Renal cortex interstitium (tissue), 11 donors: ENCODE data around the gene WNK1. TPM values are rescaled to one million over a fixed set of nuclear protein-coding genes. Genes with fewer than 3 reads are reported as not detected.
A peak's percentile ranks its signal among the peaks of the same experiment; 100 is the strongest.
"Not testable (repeated sequence)": the region's sequence is repeated elsewhere in the genome, so short reads cannot be mapped to it uniquely, and the experiment has no call there.

ENCODE experiments used
- DNase-seq, 11 donors: peaks; one replicate each; pipeline ENCODE4 v3.0.0-alpha.2; 2013; ENCODE audit warnings: low read depth in 9 of 11, low spot score in 4 of 11; ENCODE audit errors: extremely low read depth in 1 of 11
- polyA plus RNA-seq, 3 donors: library from polyadenylated mRNA; unstranded; fragments of 120-200 nt; gene quantifications; one replicate each; pipeline ENCODE4 v1.2.1, GENCODE V29; 2013; ENCODE audit not compliant: insufficient read length in 3 of 3

The WNK1 gene
- polyA plus RNA-seq, 3 donors = 97.9 to 123 (median 123) TPM

DNA sequence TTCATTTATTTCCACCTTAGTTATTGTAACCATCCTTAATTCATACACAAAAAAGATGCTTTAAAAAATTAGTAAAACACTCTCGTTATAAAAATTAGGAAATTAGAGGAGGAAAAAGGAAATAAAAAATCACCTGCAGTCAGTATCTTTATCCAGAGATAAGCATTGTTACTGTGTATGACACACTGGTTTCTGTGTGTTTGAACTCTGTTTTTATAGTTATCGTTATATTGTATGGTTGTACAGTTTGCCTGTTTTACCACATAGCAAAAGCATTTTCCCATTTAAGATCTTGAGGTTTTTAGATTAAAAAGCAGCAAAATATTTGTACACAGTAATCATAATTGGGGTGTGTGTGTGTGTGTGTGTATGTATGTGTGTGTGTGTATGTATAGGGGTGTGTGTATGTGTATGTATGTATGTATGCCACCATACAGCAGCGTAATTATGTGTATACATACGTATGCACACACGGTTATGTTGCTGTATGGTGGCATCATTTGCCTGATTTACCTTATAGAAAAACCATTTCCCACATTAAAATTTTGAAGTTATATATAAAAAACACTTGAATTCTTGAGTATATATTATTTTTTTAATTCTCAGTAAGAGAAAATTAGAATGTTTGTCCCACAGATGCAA, 19.8 kb downstream of the WNK1 start:
- no peak for DNase-seq

DNA sequence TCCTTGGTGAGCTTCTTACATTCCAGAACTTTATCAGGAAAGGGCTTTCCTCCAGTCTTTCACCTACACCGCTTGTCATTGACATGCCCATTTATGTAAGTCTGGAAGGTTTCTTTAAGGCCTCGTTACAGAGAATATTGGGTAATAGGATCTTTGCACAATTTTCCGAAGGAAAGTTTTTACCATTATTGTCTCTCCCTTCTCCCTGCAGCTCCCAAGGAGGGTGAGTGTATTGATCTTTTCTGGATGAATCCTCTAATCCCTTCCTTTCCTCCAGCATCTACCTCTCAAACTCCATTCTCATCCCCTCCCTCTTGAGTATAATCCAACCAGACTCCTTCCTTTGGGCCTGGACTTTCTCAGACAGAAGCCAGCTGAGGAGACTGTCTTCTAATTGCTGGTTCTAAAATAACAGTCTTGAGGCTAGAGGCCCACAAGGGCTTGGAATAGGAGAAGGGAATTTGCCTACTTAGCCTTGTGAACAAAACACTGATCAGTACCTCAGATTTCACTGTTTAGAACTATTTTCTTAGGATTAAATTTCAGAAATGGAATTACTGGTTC, 21.8 kb downstream of the WNK1 start:
- no peak for DNase-seq

DNA sequence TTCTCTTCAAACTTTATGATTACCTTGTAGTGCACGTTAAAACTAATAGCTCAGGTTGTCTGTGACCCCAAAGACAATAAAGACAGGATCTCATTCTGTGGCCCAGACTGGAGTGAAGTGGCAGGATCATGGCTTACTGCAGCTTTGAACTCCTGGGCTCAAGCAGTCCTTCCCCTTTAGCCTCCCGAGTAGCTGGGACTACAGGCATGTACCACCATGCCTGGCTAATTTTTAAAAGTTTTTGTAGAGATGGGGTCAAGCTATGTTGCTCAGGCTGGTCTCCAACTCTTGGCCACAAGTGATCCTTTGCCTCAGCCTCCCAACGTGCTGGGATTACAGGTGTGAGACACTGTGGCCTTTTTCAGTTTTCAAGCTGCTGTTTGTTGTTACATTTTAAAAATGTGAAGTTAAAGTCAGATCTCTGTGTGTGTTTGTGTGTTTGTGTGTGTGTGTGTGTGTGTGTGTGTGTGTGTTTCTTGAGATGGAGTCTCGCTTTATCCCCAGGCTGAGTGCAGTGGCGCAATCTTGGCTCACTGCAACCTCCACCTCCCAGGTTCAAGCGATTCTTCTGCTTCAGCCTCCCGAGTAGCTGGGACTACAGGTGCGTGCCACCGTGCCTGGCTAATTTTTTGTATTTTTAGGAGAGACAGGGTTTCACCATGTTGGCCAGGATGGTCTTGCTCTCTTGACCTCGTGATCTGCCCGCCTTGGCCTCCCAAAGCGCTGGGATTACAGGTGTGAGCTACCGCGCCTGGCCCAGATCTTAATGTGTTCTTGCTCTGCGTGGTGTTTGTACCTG, 23.8 kb downstream of the WNK1 start:
- DNase-seq = not testable (repeated sequence)

DNA sequence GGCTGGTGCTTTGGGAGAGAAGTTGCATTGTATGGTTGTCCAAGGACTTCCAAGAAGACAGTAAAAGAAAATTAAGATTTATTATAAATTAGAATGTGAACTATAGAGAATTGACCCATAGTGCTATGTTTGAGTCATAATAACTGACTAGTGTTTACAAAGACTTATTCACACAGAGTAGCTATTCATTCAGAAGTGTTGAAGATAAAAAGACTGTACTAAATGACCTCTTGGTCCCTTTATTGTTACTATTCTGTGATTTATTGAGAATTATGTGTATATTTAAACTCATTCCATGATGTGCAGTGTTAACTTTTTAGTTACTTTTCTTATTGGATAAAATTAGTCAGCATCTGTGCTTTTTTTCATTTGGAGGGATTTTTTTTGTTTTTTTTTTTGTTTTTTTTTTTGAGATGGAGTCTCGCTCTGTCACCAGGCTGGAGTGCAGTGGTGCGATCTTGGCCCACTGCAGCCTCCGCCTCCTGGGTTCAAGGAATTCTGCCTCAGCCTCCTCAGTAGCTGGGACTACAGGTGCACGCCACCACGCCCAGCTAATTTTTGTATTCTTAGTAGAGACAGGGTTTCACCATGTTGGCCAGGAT, 24.5 kb downstream of the WNK1 start:
- DNase-seq = not testable (repeated sequence)

DNA sequence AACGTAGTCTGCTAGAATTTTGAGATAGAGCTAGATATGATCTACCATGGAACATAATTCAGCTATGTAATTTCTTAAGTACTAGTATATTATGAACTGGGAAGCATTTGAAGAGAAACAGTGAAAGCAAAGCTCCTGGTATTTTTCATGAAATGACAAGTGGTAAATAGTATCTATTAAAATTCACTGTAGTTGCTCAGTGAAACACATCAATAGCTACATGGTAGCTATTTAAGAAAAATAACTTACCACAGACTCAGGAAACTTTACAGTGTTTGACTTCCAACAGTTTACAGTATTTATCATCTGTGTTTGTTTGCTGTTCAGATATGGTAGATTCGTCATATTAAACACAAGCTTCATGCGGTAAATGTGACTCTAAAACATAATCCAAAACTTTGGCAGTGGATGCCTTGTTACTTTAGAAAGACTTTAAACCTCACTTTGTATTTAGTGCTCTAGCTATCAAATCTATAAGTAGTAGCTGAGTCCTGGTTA, 25.2 kb downstream of the WNK1 start:
- no peak for DNase-seq

DNA sequence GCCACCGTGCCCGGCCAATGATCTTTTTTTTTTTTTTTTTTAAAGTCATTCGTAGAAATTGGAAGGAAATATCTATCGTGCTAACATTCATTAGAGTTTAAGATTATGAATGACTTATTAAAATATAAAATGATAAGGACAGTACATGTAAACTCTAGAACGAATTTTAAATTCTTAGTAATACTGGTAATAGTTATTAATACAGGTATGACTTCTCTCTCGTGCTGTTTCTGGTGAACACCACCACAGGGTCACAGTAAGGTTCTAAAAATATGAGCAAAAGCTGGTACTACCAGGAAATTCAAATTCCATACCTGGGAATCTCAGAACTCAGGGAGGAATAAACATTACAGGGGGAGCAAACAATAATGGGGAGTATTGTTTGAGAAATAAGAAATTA, 26.2 kb downstream of the WNK1 start:
- no peak for DNase-seq

DNA sequence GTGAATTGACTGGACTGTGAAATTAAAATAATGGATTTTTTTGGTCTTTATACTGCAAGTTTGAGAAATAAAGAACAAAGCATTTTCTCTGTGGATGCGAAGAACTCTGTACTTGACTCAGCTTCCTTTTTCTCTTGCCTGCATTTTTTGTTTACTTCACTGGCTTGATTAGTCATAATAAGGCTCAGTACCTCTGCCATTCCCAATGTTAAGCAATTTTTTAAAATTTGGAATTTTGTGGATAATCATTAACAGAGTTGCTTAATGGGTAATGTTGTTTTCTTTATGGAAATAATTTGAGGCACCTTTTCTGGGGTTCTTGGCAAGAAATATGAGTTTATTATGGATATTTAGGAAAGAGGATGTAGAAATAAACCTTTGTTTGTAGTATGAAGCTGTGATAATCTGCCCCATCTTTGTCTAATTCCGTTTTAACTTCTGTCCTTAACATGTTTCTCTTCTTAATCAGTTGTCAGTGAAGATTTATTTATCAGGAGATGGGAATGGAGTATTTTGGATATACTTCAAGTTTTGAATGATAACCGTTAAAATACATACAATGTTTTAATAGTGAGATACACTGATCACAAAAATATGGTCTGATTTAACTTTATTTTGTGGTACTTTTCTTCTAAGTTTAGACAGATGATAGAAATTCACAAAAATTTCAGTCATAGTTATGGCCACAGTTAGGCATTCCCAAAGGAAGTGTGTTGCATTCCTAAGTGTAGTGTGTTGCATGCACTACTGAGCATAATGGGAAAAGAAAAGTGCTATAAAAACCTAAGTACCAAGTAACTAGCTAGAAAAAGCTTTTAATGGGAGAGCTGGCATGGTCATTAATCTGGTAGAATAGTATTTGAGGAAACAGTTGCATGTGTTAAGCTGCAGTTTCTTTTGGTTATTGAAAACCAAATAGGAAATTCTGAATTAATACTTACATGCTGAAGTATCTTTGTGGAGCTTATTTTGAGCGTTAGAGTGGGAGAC, 27.7 kb downstream of the WNK1 start:
- DNase-seq = peak in 9 of 11 donors; percentile 6 to 51 (median 22)

DNA sequence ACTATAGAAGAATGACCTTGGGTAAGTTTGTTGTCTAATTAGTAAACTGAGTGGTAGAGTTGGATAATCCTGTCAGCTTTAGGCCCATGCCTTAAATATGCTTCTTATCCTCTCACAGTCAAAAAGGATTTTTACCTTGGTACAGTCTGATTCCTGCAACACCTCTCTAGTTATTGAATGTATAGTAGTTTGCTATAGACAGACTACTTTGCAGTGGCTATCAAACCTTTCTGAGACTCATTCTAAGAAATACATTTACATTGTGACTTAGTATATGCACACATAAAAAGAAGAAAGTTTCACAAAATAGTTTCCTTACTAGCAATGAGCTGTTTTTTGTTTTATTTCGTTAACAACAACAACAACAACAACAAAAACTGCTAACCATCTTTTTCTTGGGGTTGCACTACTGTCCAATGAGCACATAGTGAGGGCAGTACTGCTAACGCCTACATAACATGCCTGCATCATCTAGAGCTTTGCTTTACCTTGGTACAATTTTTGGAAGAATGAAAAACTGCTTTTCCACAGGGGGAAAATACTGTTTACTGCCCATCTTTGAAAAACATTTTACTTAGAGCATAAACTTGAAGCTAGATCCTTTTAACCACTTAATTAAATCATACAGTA, 28.5 kb downstream of the WNK1 start:
- no peak for DNase-seq

DNA sequence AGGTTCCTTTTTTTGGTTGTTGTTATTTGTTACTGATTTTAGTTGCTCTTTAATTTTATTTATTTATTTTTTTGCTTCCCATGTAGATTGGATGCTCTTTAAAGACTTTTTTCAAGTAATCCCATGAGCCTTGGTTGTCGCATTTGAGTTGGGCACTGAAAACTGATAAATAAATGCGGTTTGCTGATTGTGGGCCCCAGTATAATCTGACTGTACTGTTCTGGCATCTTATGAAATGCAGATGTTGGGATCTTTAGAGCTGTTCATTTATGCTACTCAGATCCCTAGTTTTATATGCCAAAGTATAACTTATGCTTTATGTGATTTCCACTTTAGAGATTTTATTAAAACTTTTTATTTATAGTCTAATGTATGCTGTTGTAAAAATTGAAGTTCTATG, 33.3 kb downstream of the WNK1 start:
- no peak for DNase-seq

DNA sequence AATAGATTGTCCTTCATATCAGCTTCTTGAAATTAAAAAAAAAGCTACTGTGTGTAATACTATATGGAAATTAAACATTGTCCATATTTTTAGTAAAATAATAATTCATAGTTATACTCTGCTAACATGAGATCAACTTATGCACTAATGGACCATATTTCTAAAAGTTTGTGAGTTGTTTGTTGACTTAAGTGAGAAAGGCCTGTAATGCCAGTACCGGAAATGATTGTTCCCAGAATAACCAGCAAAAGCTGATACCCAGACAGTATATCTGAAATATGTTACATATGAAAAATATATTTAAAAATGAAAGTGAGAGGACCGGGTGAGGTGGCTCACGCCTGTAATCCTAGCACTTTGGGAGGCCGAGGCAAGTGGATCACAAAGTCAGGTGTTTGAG, 35.9 kb downstream of the WNK1 start:
- no peak for DNase-seq

DNA sequence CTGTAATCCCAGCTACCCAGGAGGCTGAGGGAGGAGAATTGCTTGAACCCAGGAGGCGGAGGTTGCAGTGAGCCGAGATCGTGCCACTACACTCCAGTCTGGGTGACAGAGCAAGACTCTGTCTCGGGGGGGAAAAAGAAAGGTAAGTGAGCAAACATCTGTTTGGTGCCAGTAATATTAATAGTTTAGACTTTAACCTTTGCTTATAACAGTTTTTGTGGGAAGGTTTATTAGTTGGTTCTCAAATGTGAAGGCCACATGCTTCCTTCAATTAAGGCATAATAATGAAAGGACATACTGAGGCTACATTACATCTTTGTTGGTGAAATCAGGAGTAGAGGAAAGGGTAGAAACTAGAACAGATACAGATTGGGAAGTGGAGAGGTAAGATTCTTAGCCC, 36.4 kb downstream of the WNK1 start:
- not testable (repeated sequence) for DNase-seq

DNA sequence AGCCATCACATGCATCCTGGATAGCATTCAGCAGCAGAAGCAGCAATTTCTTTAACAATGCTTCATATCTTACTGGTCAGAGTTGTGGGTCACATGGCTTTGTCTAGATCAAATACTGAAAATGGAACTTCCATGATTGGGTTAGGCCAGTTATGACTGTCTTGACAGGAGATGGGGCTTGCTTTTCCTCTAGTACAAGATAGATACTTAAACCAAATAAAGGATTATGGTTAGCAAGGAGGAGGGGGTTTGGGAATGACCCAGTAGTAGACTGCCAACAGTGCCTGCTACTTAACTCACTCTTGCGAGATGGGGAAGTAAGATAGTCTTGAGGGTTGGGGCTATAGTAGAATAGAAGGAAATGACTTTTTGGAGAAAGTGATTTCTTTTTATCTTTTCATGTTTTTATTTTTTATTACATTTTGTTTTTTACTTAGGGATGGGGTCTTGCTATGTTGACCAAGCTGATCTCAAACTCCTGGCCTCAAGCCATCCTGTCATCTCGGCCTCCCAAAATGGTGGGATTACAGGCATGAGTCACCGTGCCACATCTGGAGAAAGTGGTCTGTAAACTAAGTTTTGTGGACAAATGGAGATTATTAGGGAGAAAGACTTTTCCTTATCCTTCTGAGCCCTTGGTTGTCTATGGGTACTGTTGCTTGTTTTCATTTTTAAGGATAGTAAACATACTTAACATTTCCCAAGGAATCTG, 37.6 kb downstream of the WNK1 start:
- DNase-seq = no peak

DNA sequence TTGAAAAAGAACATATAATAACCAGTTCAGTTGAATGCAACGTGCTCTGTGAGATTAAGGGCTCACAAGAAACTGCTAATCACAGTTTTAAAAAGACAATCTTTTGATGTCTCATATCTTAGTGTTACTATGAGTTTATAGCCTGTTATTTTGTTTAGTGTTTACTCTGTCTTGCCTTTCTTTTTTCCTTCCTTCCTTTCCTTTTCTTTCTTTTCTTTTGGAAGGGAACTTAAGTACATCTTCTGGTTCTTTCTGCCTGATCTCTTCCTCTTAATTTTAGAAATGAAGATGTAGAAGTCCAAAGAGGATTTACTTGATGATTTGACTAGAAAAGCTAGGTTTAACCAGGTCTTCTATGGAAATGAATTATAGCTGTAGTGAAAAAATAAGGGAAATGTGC, 38.2 kb downstream of the WNK1 start:
- DNase-seq = no peak

DNA sequence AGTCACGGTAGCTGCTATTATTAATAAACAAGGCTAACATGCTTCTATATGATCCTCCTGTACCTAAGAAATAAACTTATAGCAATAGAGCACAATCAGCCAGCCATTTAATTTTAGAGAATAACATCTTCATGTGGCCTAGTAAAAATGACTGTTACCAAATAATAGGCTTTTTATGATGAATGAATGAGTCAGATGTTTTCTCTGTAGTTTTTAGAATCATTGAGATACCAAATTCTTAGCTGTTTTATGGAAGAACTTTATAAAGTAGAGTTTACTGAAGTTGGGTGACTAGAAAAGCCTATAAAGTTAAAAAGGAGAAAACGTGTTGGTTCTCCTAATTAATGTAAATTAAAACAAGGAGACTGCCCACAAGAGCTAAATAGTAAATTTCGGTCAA, 40.7 kb downstream of the WNK1 start:
- no peak for DNase-seq

DNA sequence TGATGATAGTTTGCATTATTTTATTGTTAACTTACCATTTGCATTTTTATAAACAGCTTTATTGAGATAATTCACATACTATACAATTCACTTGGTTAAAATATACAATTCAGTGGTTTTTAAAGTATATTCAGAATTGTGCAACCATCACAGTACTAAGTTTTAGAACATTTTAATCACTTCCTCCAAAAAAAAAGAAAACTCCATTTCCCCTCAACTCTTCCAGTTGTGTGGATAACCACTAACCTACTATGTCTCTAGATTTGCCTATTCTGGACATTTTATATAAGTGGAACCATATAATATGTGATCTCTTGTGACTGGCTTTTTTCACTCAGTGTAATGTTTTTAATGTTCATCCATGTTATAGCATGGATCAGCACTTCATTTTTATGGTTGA, 41.3 kb downstream of the WNK1 start:
- DNase-seq = no peak

DNA sequence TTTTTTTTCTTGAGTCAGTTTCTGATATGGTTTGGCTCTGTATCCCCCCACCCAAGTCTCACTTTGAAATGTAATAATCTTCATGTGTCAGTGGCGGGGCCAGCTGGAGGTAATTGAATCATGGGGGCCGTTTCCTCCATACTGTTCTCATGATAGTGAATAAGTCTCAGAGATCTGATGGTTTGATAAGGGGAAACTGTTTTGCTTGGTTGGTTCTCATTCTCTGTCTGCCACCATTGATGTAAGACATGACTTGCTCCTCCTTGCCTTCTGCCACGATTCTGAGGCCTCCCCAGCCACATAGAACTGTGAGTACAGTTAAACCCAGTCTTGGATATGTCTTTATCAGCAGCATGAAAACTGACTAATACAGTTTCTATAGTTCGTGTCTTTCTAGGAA, 42.9 kb downstream of the WNK1 start:
- no peak for DNase-seq

DNA sequence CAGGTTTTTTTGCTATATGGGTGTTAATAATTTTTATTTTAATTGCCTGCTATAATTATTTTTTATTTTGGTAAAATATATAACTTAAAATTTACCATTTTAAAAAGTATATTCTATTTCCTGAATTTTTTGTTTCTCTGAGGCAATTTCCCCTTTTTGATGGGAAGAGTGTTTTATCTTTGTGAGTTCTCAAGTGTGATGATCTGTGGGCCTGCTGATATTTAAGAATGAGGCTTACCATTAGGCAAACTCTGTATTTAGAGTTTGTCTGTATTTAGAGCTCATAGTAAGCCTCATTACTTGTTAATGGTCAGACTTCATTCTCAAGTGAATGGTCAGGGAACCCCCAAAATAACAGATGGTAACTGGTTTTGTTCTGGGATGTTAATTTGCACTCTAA, 48.0 kb downstream of the WNK1 start:
- DNase-seq = no peak
